C4-2B (cell line): Measurements from ENCODE around the gene CD2BP2.

Experiments
- CTCF ChIP-seq: fragments of 450-650 bp; conservative IDR thresholded peaks from 2 replicates; pipeline ENCODE4 v1.5.1; 2017; ENCODE audit warnings: mild to moderate bottlenecking
- ZFX ChIP-seq: fragments of 450-650 bp; IDR thresholded peaks from 2 replicates; pipeline ENCODE4 v1.6.1; 2017

DNA sequence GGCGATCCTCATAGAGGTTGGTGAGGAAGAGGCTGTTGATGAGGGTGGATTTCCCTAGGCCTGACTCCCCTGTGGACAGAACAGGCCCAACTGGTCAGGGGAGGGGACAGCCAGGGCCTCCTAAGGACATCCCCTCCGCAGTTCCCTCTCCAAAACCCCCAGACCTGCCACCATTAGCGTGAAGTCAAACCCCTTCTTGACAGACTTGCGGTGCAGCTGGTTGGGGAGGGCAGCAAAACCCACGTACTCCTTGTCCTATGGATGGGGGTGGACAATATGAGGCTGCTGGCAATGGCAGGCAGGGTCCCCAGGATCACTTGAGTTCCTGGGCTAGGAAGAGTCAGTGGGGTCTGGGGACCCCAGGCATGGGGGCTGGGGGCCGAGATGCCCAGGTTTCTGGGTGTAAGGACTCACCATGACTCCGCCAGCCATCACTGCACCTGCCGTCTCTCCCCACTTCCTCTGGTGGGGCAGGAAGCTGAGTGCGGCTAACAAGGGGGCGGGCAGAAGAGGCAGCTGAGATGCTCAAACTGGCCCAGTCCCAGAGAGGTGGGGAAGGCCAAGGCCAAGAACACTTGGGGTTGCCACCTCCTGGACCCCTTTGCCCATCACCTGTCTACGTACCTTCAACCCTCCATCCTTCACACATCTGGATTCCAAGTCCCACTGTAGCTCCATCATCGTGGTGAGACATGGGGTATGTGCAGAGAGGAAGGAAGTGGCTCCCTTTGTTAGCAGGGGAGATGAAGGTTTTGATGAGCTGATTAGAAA, 27.2 kb upstream of the CD2BP2 start, which contains the start of gene SEPTIN1:
- TF ChIP-seq CTCF (no peak), ZFX (no peak)
